ENCODE results near the gene DGCR6.
"Not testable (repeated sequence)": the region's sequence is repeated elsewhere in the genome, so short reads cannot be mapped to it uniquely, and the experiment has no call there.

Gene DGCR6

DNA sequence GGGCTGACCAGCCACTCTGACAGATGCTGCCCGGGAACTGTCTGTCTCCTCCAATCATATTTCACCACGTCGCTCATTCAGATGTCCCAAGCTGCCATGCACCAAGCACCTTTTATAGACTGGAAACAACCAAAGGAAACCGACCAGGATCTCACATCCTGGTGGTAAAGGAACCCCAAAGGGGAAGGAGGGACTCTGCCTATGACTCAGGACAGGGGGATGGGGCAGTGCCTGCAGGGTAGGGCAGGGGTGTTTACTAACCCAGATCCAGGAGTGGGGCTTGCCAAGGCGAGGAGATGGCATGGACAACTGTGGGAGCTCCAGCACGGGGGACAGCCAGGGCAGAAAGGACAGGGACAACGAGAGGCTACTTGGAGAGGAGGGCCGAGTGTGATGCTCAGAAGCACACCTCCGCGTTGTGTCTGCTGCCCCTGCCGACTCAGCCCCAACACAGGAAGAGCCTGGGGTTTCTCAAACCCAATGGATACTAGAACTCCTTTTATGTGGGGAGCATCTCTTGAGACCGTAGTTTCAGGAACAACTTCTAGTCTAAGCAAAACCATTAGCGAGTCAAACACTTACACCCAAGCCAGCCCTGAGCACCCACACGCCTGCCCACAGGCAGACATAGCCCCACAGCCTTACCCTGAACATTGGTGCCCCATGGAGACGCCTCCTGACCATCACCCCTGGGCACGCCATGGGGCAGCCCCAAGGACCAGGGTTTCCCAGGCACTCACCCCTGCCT, 26.0 kb downstream of the DGCR6 start:
- no peak for DNase-seq

GRCh38 chr22:18933914-18934313, 27.8 kb downstream of the DGCR6 start:
- no peak for DNase-seq

GRCh38 chr22:18934688-18935087, 28.6 kb downstream of the DGCR6 start:
- not testable (repeated sequence) for DNase-seq

DNA sequence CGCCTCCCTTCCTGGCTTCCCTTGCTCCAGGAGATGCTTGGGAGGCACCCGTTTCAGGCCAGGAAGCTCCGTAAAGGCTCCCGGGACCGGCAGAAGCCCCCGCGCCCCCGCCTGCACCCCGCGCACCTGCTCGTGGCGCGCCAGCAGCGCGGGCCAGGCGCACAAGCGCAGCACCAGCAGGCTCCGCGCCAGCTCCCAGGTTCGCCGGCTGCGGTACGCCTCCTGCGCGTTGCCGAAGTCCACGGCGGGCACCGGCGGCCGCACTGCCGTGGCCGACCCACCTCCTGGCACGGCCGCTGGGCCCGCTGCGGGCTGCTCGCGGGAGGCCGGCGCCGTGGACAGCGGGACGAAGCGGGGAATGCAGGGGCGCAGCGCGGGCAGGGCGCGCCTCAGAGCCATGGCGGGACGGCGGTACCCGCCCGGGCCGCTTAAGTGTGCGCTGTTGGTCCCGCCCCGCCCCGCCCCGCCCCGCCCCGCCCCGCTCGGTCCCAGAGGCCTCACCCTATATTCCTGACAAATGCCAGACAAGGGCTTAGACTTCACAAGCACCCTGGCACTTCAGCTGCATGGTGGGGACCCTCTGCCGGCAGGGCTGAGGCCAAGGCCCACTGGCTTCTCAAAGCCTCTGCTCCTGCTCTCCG, 29.9 kb downstream of the DGCR6 start, which contains the start of gene PRODH:
Gene PRODH, minus strand, starts transcription at position 405 of the 641 bp plus-strand sequence. Its CDS starts 6 bp downstream, at position 399.
- no peak for DNase-seq

DNA sequence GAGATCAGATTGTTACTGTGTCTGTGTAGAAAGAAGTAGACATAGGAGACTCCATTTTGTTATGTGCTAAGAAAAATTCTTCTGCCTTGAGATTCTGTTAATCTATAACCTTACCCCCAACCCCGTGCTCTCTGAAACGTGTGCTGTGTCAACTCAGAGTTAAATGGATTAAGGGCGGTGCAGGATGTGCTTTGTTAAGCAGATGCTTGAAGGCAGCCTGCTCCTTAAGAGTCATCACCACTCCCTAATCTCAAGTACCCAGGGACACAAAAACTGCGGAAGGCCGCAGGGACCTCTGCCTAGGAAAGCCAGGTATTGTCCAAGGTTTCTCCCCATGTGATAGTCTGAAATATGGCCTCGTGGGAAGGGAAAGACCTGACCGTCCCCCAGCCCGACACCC, 32.6 kb downstream of the DGCR6 start:
- not testable (repeated sequence) for DNase-seq

GRCh38 chr22:18947105-18947504, 41.0 kb downstream of the DGCR6 start:
- DNase-seq: not testable (repeated sequence)

DNA sequence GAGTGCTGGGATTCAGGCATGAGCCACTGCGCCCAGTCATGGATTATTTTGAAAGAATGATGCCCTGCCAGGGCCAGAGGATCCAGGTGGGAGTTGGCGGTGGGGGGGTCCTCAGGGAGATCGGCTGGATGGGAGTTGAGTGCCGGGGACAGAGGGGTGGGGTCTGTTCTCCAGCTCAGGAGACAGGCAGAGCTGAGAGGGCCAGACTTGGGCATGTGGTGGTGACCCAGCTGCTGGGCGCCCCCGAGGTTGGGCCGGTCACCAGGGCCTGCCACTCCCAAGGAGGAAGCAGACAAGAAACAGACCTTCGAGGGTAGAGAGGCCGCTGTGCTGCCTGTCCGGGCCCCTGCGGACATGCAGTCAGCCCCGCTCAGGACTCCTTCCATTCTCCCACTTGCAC, 41.8 kb downstream of the DGCR6 start:
- no peak for DNase-seq

DNA sequence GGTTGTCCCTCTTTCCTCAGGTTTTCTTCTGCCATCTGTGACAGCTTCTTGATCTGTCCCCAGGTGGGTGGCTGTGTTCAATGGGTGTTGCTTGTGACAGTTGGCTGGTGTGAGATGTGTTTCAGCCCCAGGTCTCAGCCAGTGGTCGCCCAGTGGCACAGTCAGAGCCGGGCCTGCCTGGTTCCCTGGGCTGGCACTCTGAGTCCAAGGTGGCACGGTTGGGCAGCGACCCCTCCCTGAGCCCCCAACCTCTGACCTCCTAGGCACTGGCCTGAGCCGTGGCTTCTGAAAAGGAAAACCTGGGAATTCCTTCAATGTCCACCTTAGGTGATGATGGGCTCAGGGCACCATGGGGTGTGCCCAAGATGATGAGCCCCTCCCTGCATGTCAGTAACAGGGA, 44.0 kb downstream of the DGCR6 start:
- DNase-seq: no peak

- DNase-seq: no peak
Measured at GRCh38 chr22:18952022-18952421, 45.9 kb downstream of the DGCR6 start.

DNA sequence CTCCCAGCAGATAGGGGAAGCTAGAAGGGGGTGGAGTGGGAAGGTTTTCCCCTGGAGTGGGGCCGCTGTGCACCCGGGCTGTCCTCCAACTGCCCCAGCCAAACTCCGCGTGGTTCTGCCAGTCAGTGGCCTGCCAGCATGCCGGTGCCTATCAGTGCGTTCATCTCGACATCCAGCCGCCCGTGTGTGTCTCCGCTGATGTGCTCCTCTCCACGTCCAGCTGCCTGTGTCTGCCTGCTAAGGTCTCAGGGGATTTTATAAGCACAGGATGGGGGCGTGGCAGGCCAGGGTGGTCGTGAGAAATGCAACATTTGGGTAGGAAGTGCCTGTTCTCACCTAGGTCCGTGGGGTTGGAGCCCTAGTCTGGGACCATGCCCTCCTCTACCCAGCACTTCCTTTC, 47.0 kb downstream of the DGCR6 start:
- not testable (repeated sequence) for DNase-seq

- peak; percentile 29 to 30 for DNase-seq
Measured at GRCh38 chr22:18954303-18954989, 48.3 kb downstream of the DGCR6 start.

DNA sequence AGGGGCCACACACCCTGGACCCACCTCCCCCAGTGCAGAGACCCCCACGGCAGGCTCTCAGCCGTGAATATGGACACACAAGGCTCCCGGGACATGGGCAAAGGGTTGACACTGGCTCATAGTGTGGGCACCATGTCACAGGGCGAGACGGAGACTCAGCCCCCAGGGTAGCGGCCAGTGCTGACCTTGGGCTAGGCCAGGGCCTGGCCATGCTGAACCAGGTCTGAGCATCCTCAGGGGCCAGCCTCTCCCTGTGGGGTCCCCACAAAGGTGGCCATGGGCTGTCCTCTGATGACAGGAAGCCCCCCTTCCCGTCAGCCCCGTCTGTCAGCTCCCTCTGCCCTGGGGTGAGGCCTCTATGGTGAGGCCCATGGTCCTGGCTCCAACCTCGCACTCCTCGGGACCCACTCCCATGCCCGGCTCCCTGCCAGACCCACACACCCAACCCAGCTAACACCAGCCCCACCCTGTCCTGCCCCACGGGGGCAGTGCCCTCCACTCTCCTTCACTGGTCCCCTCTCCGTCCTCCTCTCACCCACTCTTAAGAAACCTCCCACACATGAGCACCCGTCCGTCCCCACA, 49.0 kb downstream of the DGCR6 start:
- DNase-seq: no peak

DNA sequence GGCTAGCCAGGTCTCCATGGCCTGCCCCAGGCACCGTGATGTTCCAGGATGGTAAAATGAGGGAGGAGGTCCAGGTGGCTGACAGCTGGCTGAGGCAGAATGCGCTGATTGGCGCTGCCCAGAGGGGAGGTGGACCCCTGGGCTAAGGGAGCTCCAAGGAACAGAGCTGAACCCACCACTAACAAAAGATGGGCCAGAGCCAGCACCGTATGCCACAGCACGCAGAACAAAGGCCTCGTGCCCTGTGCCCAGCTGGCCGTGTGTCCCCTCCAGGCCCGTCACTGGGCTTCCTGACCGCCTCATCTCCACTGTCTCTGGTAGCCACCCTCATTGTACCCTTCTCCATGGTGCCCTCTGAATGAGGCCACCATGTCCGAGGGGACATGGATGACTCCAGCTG, 49.6 kb downstream of the DGCR6 start:
- DNase-seq: no peak

DNA sequence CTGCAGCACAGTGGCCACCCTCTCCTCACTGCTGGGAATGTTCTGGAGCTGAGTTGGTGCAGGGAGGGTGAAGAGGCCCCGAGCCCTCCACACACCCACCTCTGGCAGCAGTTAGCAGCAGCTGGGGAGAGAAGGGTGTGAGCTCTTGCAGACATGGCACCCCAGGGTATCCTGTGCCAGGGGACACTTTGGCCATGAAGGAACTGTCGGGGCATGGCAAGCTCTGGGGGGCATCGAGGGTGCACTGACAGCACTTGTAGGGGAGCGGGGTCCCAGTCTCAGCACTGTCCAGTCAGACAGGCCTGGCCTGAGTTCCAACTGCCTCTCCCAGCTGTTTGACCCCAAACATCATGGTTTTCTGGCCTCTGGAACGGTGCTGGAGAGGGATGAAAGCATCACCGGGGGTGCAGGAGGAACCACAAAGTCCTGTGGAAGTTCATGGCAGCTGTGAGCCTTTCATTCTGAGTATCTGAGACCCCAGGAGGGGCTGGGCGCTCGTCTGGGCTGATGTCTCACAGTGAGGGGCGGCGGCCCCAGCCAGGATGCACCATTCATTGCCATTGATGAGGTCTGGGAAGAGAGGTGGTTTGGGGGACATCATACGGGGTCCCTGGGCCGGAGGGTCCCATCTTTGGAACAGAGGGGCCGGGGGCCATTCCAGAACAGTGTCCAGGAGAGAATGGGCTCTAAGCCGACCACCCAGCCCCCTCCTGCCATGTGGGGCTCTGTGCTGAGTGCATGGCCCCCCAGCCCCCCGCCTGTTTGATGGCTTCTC, 50.2 kb downstream of the DGCR6 start:
- DNase-seq: not testable (repeated sequence)

- DNase-seq: not testable (repeated sequence)
Measured at GRCh38 chr22:18956956-18957355, 50.8 kb downstream of the DGCR6 start.

- not testable (repeated sequence) for DNase-seq
Measured at GRCh38 chr22:18957621-18958320, 51.7 kb downstream of the DGCR6 start.

DNA sequence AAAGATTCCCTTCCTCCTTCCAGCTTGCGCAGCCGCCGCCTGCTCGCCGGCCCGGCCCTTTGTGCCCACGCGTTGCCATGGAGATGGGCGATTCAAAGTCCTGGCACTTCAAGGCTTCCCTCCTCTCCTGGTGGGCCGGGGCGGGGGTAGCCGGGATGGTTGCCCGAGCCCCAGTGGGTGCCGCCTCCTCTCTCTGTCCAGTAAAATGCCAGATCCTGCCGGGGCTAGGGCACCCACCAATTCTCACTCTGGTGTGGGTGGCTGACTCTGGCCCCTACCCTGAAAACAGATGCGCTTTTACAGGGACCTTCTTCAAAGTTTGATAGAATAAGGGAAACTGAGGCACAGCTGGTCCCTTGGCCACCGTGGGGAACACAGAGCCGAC, 52.2 kb downstream of the DGCR6 start:
- DNase-seq: not testable (repeated sequence)

- not testable (repeated sequence) for DNase-seq
Measured at GRCh38 chr22:18958738-18959137, 52.6 kb downstream of the DGCR6 start.

- not testable (repeated sequence) for DNase-seq
Measured at GRCh38 chr22:18959266-18959665, 53.1 kb downstream of the DGCR6 start.

DNA sequence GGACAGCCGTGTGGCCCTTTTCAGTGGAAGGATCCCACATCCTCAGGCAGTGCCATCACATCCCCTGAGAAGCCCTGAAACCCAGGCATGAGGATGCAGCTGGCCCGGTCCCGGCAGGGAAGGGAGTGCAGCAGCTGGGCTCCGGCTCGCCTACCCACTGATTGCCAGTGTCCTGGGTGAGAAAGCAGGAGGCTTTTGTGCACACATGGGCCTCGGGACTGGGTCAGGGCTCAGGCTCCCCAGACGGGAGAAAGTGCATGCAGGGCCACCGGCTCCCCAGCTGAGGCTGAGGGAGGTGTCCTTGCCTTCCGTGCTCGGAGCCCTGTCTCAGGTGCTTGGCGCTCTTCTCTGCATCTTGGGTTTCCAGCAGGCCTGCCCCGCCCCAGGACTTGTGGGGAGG, 53.6 kb downstream of the DGCR6 start:
- not testable (repeated sequence) for DNase-seq

DNA sequence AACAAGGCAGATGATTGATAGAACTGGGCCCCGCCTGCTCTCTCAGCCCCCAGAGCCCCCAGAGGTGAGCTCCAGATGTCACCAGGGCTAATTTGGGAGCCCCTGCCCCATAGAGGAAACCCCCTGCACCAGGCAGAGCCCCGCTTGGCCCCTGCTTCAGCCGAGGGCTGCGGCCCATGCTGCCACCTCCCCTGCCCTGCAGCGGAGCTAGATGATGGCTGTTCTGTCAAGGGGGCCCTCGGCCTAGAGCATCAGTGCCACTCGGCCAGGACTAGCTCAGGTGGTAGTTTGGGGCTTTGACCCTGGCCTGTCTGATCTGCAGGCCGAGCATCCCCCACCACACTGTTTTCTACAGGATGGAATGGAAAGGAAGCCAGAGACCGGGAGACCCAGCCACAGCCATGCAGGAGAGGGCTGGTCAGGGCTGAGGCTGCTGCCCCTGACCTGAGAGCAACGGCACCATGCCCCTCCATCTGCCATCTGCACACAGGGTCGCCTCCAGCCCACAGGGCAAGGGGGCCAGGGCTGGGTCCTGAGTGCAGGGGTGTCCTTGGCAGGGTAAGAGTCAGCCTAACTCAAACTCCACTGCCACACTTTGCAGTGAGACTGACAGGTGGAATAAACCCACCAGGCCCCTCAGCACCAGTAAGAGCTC, 54.2 kb downstream of the DGCR6 start:
- DNase-seq: not testable (repeated sequence)

Data from Kasumi-1 (cell line).